ENCODE data around the gene NAT10. TPM values are rescaled to one million over a fixed set of nuclear protein-coding genes. Genes with fewer than 3 reads are reported as not detected.

NAT10 gene
- total RNA-seq, 1 donor: 20.6 TPM

GRCh38 chr11:34143048-34143447, 37.6 kb downstream of the NAT10 start:
- H3K4me2 ChIP-seq (ENCODE audit: insufficient read depth, low read length): no peak overlapping the region
- no peaks in the 10 kb centered on the region for H3K4me1 ChIP-seq (ENCODE audit: insufficient read depth, low read length)
- peaks cover 3% of the 10 kb centered on the region for H4K20me1 ChIP-seq (ENCODE audit: insufficient read depth, low read length)
- H3K27ac ChIP-seq (ENCODE audit: low read depth, low read length): no peak overlapping the region
- DNase-seq (ENCODE audit: insufficient read length, low spot score, missing footprints): no peak
- H2AFZ ChIP-seq (ENCODE audit: low read length): no peak overlapping the region
- no peak overlapping the region for H3K4me3 ChIP-seq (ENCODE audit: insufficient read depth, low read length)
- no peaks in the 10 kb centered on the region for H3K79me2 ChIP-seq (ENCODE audit: insufficient read depth, low read length)
- H3K36me3 ChIP-seq (ENCODE audit: insufficient read depth, low read length): peaks cover 93% of the 10 kb centered on the region
- TF ChIP-seq CTCF (IDR thresholded peaks at IDR 0.05; ENCODE audit: extremely low read depth, low read depth, low read length): no peak
- H3K27me3 ChIP-seq (ENCODE audit: insufficient read depth, low read length): no peaks in the 10 kb centered on the region
- no peaks in the 10 kb centered on the region for H3K9me3 ChIP-seq (ENCODE audit: low read depth, low read length)

DNA sequence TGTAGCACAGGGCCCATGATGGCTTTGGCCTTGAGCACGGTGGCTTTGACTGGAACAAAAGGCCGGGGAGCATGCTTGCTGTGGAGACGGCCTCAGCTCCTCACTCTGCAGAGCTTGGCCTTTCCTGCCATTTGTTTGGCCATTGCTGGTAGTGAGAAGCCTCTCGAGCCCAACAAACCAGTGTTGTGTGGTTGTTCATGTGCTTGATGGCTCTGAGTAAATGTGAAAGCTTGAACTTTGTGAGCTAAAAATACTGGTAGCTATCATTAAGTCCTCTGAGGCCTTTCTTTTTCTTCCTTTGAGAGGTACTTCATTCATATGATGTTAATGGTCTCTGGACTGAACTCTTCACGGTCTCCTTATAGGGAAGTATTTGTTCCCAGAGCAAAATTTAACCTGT, 39.6 kb downstream of the NAT10 start:
- Histone ChIP-seq H4K20me1 (ENCODE audit: insufficient read depth, low read length) (no peaks in the 10 kb centered on the region), H3K27me3 (ENCODE audit: insufficient read depth, low read length) (no peaks in the 10 kb centered on the region), H3K4me3 (ENCODE audit: insufficient read depth, low read length) (no peak overlapping the region), H3K9me3 (ENCODE audit: low read depth, low read length) (no peaks in the 10 kb centered on the region), H3K27ac (ENCODE audit: low read depth, low read length) (no peak overlapping the region), H2AFZ (ENCODE audit: low read length) (no peak overlapping the region), H3K4me2 (ENCODE audit: insufficient read depth, low read length) (no peak overlapping the region), H3K79me2 (ENCODE audit: insufficient read depth, low read length) (no peaks in the 10 kb centered on the region), H3K36me3 (ENCODE audit: insufficient read depth, low read length) (peaks cover 81% of the 10 kb centered on the region), H3K4me1 (ENCODE audit: insufficient read depth, low read length) (no peaks in the 10 kb centered on the region)
- no peak for DNase-seq (ENCODE audit: insufficient read length, low spot score, missing footprints)
- TF ChIP-seq CTCF (IDR thresholded peaks at IDR 0.05; ENCODE audit: extremely low read depth, low read depth, low read length): no peak

GRCh38 chr11:34145847-34146381, 40.5 kb downstream of the NAT10 start:
- no peak overlapping the region for H3K4me2 ChIP-seq (ENCODE audit: insufficient read depth, low read length)
- peaks cover 75% of the 10 kb centered on the region for H3K36me3 ChIP-seq (ENCODE audit: insufficient read depth, low read length)
- no peak for TF ChIP-seq CTCF (IDR thresholded peaks at IDR 0.05; ENCODE audit: extremely low read depth, low read depth, low read length)
- DNase-seq (ENCODE audit: insufficient read length, low spot score, missing footprints): no peak
- H3K79me2 ChIP-seq (ENCODE audit: insufficient read depth, low read length): no peaks in the 10 kb centered on the region
- H3K9me3 ChIP-seq (ENCODE audit: low read depth, low read length): no peaks in the 10 kb centered on the region
- no peak overlapping the region for H2AFZ ChIP-seq (ENCODE audit: low read length)
- H3K27ac ChIP-seq (ENCODE audit: low read depth, low read length): no peak overlapping the region
- no peak overlapping the region for H3K4me3 ChIP-seq (ENCODE audit: insufficient read depth, low read length)
- H3K27me3 ChIP-seq (ENCODE audit: insufficient read depth, low read length): no peaks in the 10 kb centered on the region
- H3K4me1 ChIP-seq (ENCODE audit: insufficient read depth, low read length): no peaks in the 10 kb centered on the region
- H4K20me1 ChIP-seq (ENCODE audit: insufficient read depth, low read length): no peaks in the 10 kb centered on the region

DNA sequence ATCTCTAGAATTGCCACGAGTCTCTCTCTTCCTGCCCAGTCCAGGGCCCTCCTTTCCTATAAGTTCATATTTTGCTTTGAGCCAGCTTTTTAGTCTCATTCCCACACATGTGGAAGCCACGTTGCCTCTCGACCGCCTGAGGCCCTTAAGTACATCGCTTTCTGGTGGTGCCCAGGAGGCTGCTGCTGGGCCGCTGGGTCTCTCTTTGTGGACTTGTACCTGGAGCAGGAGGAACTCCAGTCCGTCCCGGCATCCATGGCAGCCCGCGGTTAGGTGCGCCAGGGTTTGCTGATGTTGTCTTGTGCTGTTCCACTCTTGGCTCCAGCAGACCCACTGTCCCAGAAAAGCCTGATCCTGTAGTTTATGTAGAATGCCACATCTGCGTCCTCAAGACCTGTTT, 41.0 kb downstream of the NAT10 start:
- H3K27me3 ChIP-seq (ENCODE audit: insufficient read depth, low read length): no peaks in the 10 kb centered on the region
- H3K79me2 ChIP-seq (ENCODE audit: insufficient read depth, low read length): no peaks in the 10 kb centered on the region
- H3K4me3 ChIP-seq (ENCODE audit: insufficient read depth, low read length): no peak overlapping the region
- H3K9me3 ChIP-seq (ENCODE audit: low read depth, low read length): no peaks in the 10 kb centered on the region
- no peak for DNase-seq (ENCODE audit: insufficient read length, low spot score, missing footprints)
- H3K4me2 ChIP-seq (ENCODE audit: insufficient read depth, low read length): no peak overlapping the region
- H3K36me3 ChIP-seq (ENCODE audit: insufficient read depth, low read length): peaks cover 74% of the 10 kb centered on the region
- no peaks in the 10 kb centered on the region for H4K20me1 ChIP-seq (ENCODE audit: insufficient read depth, low read length)
- no peak for TF ChIP-seq CTCF (IDR thresholded peaks at IDR 0.05; ENCODE audit: extremely low read depth, low read depth, low read length)
- H3K27ac ChIP-seq (ENCODE audit: low read depth, low read length): no peak overlapping the region
- H3K4me1 ChIP-seq (ENCODE audit: insufficient read depth, low read length): no peaks in the 10 kb centered on the region
- no peak overlapping the region for H2AFZ ChIP-seq (ENCODE audit: low read length)

Measured in osteoblast (primary cell).